GM19467 (cell line): ENCODE data around the gene TTYH1.
"Not testable (repeated sequence)": the region's sequence is repeated elsewhere in the genome, so short reads cannot be mapped to it uniquely, and the experiment has no call there.

Experiments used
- ATAC-seq: cut with Tn5 transposase; IDR thresholded peaks from one replicate; pipeline ENCODE4 v1.9.1; 2021; ENCODE audit warnings: mild to moderate bottlenecking, moderate library complexity; ENCODE audit not compliant: unreplicated experiment

Gene TTYH1

DNA sequence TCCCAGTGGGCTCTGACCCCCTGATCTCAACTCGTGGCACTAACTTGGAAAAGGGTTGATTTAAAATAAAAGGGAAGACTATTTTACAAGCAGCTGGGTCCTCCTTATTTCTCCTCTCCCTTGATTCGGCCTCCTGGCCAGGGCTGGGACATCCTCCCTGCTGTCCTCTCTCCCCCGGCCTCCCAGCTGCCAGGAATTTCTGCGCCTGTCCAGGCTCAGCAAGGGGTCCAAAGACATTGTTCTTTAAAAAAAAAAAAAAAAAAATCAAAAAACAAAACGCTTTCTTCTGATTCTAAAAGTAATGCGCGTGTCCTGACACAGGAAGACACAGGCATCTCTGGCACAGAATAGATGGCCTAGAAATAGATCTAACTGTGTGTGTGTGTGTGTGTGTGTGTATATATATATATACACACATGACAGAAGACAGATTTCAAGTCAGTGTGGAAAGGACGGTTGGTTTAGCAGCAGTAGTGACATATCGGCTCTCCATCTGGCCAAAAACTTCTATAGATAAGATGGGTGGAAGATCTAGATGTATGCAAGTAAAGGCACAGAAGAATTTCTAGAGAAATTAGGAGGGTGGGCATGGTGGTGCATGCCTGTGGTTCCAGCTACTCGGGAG, 21.5 kb downstream of the TTYH1 start:
- ATAC-seq, result no peak

DNA sequence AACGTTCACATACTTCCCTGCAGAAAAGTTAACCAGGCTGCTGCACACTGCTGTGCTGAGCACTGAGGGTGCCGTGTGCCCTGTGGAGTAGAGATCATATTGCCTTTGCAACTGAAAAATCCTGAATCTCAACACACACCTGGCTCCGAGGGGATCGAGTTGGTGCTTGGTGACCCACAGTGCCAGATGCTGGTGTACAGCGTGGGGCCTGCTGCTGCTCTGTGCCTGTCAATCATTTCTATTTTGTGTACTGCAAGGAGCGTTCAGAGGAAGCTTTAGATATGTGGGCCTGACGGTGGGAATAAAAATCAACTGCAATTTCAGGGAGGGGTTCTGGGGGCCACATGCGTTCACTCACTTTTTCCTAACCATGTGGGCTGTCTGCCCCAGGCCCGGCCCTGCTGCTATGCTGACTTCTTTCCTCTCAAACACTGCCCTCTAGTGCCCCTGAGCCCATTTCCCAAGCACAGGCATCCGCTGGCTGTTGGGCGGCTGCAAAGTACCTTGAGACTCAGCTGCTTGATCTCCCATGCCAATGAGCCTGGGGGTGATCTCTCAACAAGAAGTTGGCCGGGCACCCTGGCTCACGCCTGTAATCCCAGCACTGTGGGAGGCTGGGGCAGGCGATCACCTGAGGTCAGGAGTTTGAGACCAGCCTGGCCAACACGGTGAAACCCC, 24.0 kb downstream of the TTYH1 start:
- ATAC-seq, result no peak

DNA sequence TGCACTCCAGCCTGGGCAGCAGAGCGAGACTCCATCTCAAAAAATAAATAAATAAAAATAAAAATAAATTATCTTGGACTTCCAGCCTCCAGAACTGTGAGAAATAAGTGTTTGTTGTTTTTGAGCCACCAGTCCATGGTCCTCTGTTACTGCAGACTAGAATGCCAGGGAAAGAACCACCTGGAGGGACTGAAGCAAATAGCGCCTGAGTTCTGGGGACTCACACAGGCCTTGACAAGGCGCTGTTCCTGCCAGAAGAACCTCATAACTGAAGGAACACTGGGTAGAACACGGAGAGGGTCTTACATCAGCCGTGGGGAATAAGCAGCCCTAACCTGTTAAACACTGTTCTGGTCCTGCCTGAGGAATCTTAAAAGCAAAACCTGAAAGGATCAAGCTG, 25.4 kb downstream of the TTYH1 start:
- ATAC-seq, result no peak

DNA sequence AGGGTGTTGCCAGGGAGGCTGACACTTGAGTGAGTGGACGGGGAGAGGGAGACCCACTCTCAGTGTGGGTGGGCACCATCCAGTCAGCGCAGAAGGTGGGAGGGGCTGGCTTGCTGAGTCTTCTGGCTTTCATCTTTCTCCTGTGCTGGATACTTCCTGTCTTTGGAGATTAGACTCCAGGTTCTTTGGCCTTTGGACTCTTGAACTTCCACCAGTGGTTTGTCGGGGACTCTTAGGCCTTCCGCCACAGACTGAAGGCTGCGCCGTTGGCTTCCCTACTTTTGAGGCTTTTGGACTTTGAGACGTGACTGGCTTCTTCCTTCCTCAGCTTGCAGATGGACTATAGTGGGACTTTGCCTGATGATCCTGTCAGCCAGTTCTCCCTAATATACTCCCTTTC, 29.5 kb downstream of the TTYH1 start:
- ATAC-seq, result no peak

DNA sequence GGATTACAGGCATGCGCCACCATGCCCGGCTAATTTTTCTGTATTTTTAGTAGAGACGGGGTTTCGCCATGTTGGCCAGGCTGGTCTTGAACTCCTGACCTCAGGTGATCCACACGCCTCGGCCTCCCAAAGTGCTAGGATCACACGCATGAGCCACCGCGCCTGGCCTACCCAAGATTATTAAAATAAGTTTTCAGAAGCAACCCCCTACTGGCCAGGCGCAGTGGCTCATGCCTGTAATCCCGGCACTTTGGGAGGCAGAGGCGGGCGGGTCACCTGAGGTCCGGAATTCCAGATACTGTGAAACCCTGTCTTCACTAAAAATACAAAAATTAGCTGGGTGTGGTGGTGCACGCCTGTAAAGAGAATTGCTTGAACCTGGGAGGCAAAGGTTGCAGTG, 31.1 kb downstream of the TTYH1 start:
- ATAC-seq, result not testable (repeated sequence)

DNA sequence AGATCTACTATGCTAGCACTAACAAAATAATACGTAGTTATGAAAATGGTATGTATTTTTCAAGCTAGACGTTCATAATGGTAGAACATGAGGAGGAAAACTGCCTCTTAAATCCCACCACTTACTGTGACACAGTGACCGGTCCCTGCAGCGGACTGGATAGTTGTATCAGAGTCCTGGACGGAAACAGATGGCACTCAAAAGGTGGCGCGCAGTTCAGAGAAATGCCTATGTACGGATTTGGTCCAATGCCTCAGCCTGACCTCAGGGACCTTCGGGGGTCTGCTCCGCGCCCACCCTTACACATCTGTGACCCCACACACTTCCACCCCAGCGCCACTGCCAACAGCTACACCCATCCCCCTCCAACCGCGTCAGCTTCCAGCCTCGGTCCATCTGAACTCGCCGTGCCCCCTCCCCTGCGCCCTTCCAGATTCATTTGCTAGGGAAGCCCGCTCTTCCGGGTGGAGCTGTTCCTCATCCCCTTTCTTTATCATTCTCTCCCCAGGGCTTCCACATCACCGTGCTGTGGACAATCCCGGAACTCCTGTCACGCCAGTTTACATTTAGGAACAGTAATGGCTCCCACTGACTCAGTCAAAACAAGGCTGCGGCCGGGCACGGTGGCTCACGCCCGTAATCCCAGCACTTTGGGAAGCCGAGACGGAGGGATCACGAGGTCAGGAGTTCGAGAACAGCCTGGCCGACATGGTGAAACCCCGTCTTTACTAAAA, 32.9 kb downstream of the TTYH1 start:
- ATAC-seq, result no peak

DNA sequence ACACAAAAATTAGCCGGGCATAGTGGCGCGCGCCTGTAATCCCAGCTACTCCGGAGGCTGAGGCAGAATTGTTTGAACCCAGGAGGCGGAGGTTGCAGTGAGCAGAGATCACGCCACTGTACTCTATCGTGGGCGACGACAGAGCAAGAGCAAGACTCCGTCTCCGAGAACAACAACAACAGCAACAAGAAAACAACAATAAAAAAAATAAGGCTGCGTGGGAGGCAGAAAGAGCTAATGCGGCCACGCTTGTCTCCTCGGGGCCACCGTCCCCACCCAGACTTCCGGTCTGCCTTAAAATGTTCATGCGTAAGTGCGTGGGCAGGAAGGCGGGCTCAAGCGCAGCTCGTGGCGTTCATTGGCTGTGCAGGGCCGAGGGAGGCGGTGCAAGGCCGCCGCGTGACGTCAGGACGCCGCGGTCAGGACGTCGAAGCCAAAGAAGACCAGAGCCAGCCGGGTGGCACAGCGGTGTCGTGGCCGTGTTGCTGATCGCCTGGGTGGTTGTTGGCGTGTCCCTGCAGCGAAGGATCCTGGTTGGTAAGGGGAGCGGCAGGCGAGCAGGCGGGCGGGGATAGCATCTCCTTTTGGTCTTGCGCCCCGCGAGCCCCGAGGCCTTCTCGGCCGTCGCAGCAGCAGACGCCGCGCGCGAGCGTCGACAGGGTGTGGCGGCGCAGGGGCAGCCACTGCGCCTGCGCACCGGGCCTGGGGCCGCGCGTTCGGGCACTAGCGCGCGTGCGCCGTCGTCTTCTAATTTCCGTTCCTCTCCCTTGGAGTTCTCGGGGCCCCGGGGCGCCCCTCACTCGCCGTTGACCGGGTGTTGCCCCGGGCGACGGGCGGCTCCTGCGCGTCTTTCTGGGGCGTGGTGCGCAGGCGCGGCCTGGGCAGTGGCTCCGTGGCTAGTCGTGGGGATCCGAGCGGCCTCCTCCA, 33.8 kb downstream of the TTYH1 start, which contains the start of gene LENG8:
Gene LENG8, plus strand, starts transcription at position 426 of the 927 bp plus-strand sequence. CDS start 2,146 bp downstream, outside the sequence.
- ATAC-seq, result peak; percentile 85

DNA sequence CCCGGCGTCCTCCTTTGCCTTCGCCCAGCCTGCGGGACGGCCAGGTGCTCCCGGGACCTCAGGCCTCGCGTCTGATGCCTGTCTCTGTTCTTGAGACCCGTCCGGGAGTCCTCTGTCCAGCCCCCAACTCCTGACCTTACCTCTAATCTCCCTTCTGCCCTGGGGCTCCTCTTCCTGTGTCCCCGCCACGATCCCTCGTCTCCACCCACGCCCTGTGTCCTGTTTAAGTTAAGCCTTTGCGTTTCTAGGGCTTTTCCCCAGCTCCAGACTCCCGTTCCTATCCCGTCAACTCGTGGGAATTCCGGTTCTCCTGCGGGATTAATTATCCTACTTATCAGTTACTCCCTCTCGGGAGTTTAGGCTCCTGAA, 34.4 kb downstream of the TTYH1 start:
- ATAC-seq, result no peak

DNA sequence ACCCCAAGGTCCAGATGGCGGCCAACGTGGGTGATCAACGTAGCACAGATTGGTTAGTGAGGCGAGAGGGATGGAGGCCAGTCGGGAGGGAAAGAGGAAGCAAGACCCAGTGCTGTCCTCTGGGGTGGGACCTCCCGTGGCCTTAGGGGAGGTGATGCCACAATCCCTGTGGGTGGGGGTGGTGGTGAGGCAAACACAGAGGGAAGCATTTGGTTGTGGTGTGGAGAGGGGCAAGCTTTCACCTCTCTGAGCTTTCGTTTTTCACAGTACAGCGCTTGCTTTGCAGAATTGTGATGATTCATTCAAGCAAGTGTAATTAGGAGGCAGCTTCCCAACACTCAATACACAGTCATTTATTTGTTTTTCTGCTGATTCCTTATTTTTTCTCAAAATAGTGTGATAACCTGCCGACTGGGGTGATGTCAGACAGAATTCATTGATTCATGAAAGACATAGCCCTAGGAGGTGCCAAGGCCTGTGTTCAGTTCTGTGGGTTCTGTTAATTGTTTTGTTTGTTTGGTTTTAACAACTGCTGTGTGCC, 36.1 kb downstream of the TTYH1 start:
- no peak for ATAC-seq

DNA sequence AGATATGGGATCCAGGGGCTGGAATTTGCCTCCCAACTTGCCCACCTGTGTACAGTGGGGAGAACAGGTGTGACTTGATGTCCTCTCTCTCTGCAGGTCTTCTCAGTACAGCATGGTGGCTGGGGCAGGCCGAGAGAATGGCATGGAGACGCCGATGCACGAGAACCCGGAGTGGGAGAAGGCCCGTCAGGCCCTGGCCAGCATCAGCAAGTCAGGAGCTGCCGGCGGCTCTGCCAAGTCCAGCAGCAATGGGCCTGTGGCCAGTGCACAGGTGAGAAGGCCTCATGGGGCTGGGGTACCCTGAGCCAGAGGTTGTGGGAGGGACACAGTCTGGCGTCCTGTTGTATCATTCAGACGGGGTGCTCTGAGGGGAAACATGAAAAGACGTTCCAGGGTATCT, 36.7 kb downstream of the TTYH1 start:
- ATAC-seq, result no peak

DNA sequence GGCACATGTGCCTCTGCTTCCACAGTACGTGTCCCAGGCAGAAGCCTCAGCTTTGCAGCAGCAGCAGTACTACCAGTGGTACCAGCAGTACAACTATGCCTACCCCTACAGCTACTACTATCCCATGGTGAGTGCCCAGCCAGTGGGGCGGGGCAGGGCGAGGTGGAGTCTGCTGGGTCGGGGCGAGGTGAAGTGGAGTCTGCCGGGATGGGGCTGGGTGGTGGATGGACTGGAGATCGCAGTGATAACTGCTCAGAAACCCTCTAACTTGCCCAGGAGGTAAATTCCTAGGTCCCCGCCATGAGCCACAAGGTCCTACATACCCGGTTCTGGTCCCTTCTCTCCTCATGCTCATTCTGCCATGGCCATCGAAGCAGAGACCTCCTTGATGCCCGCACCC, 37.4 kb downstream of the TTYH1 start:
- no peak for ATAC-seq

DNA sequence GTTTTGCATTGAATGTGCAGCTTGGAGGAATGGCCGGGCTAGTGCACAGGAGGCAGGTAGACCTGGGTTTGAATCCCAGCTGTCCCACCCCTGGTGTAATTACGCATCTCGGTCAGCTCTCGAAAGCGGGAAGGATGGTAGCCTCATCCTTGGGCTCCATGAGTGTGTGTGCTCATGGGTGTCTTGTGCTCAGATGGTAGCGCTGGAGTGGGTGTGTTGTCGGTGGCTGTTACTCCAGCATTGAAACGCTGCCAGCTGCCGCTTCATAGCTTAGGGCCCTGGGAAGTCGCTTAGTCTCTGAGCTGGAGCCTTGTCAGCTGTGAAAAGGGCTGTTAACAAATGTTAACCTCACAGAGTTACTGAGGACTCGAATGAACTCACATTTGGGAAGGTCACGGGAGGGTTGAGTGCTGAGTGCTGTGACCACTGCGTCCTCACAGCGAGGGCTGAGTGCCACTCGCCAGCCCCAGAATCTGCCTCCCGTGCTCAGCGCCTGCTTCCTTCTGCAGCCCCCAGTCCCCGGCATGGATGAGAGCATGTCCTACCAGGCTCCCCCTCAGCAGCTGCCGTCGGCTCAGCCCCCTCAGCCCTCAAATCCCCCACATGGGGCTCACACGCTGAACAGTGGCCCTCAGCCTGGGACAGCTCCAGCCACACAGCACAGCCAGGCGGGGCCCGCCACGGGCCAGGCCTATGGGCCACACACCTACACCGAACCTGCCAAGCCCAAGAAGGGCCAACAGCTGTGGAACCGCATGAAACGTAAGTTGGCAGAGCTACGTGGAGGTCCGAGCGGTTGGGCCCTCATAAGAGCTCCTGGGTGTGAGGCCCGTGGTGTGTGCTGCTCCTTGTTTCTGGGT, 38.9 kb downstream of the TTYH1 start:
- no peak for ATAC-seq

DNA sequence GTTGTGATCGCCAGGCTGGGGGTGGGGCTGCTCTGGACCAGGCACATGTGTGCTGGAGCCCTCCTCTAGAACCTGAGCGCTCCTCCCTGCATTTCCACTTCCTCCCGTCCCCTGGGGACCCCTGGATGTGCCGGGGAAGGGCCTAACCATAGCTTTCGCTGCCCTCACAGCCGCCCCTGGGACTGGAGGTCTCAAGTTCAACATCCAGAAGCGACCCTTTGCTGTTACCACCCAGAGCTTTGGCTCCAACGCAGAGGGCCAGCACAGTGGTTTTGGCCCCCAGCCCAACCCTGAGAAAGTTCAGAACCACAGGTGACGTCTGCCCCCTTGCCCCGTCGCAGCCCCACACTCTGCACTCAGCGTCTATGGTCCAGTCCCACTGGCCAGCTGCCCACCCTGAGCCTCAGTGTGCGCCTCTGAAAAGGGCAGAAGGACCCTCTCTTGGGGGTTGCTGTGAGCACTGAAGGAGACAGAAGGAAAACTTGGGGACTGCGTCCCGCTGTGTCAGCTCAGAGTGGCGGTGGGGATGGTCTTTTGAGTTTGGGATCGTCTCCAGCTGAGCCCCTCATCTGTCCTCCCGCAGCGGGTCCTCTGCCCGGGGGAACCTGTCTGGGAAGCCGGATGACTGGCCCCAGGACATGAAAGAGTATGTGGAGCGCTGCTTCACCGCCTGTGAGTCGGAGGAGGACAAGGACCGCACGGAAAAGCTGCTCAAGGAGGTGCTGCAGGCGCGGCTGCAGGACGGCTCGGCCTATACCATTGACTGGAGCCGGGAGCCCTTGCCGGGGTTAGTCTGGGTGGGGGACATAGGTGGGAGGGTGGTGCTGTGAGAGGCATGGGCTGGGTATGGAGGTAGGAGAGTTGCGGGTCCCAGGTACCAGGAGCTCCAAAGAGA, 39.8 kb downstream of the TTYH1 start:
- no peak for ATAC-seq

DNA sequence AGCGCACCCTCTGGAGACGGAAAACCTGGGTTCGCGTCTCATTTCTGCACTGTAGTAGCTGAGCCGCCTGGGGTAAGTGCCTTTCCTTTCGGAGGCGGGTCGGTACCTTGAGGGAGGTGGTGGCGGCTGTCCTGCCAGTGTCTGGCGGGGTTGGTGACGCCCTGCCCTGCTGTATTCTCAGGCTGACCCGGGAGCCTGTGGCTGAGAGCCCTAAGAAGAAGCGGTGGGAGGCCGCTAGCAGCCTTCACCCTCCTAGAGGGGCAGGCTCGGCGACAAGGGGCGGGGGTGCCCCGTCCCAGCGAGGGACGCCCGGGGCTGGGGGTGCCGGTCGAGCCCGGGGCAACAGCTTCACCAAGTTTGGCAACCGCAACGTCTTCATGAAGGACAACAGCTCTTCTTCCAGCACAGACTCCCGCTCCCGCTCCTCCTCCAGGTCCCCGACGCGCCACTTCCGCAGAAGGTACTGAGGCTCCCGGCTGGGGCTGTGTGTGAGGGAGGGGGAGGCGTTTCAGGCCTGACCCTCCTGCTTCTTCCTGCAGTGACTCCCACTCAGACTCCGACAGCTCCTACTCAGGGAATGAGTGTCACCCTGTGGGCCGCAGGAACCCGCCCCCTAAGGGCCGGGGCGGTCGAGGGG, 40.6 kb downstream of the TTYH1 start:
- no peak for ATAC-seq

DNA sequence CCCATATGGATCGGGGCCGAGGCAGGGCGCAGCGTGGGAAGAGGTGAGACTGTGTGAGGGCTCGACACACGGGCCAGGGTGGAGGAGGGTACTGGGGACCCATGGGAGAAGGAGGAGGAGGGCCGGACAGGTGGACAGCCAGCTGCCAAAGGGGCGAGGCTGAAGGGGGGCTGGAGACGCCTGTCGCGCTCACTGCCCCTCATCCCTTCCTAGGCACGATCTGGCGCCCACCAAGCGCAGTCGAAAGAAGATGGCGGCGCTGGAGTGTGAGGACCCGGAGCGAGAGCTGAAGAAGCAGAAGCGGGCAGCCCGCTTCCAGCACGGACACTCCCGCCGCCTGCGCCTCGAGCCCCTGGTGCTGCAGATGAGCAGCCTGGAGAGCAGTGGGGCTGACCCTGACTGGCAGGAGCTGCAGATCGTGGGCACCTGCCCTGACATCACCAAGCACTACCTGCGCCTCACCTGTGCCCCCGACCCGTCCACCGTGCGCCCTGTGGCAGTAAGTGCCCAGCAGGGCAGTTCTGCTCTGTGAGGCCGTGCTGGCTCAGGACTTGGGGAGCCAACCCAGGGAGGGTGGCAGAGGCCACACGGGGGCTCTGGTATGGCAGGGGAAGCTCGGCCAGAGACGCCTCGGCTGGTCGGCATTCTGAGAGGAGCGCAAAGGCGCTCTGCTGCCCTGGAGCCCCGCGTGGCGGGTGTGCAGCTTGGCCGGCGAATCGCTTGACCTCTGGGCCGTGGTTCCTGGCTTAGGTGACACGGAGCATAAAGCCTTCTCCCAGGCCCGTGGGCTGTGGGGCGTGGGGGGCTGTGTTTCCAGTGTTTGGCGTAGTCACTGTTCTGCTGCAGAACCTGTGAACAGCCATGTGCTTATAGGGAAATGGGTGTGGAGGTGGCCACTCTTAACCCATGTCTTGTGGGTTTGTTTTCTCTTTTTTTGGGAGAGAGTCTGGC, 41.4 kb downstream of the TTYH1 start:
- ATAC-seq, result no peak

DNA sequence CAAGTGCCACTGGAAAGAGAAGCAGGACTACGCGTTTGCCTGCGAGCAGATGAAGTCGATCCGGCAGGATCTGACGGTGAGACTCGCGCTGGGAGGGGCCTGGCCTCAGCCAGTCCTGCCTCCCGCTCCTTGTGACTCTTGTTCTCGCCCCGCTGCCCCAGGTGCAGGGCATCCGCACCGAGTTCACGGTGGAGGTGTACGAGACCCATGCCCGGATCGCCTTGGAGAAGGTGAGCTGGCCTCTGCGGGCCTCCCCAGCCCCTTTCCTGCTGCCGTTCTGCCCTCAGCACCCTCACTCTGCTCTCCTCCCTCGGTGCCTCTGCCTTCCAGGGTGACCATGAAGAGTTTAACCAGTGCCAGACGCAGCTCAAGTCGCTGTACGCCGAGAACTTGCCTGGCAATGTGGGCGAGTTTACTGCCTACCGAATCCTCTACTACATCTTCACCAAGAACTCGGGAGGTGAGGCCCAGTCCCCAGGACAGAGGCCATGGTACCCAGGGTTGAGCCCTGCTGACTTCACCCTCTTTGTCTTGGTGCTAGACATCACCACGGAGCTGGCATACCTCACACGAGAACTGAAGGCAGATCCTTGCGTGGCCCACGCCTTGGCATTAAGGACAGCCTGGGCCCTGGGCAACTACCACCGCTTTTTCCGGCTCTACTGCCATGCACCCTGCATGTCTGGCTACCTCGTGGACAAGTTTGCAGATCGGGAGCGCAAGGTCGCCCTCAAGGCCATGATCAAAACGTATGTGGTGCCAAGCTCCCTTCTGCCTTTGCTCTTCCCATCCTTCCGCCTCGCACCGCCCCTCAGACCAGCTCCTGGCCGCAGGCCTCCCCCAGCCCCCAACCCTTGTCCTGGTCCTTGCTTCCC, 42.7 kb downstream of the TTYH1 start:
- ATAC-seq, result no peak
